ENCODE data around the gene COG5. TPM values are rescaled to one million over a fixed set of nuclear protein-coding genes. Genes with fewer than 3 reads are reported as not detected.

The COG5 gene
- total RNA-seq, 1 donor from 2014 or later = 49.1 TPM

DNA sequence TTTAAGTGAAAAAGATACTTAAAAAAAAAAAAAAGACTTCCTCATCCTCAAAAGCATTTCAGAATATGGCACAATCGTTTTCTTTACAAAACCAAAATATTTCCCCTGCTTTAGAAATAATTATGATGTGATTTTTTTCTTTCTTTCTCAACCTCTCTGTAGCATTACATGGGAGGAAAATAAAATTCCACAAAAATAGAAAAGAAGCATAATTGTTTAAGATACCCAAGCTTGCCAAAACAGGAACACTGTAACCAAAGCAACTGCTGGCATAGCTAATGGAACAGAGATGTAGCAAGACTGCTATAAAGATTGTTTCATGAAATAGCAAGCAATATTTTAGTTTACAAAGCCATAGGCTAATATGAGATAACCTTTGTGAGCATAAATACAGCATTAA lies 169.4 kb downstream of the COG5 start:
- intact Hi-C loops (cut with DNase I) = no loop called here
- ATAC-seq = no peak
- TF ChIP-seq, protein P1, sequence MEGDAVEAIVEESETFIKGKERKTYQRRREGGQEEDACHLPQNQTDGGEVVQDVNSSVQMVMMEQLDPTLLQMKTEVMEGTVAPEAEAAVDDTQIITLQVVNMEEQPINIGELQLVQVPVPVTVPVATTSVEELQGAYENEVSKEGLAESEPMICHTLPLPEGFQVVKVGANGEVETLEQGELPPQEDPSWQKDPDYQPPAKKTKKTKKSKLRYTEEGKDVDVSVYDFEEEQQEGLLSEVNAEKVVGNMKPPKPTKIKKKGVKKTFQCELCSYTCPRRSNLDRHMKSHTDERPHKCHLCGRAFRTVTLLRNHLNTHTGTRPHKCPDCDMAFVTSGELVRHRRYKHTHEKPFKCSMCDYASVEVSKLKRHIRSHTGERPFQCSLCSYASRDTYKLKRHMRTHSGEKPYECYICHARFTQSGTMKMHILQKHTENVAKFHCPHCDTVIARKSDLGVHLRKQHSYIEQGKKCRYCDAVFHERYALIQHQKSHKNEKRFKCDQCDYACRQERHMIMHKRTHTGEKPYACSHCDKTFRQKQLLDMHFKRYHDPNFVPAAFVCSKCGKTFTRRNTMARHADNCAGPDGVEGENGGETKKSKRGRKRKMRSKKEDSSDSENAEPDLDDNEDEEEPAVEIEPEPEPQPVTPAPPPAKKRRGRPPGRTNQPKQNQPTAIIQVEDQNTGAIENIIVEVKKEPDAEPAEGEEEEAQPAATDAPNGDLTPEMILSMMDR (IDR thresholded peaks at IDR 0.05) = no peak

DNA sequence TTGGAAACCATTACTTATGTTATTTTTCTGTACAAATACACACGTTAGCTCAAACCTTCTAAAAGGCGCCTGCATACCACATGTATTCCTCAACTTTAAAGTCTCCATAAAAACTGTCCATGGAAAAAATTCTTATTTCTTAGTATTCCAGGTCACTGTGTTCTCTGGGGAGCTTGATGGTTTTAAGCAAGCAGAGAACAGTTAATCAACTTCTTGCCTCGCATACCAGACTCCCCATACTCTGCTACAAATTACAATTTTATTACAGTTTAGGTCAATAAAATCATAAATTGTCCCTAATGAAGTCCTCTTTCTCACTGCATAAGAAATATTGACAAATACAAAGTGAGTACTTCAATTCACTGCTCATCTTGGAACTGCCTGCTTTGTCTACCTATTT lies 170.9 kb downstream of the COG5 start:
- H3K36me3 ChIP-seq = no peaks in the 10 kb centered on the region
- TF ChIP-seq, protein P1 (IDR thresholded peaks at IDR 0.05) = no peak
- DNase-seq (no peak), ATAC-seq (no peak)
- H3K9me3 ChIP-seq = no peaks in the 10 kb centered on the region
- intact Hi-C loops (cut with DNase I) = no loop called here
- H3K4me1 ChIP-seq = peaks cover 1% of the 10 kb centered on the region
- H3K27me3 ChIP-seq (ENCODE audit: low read depth) = no peaks in the 10 kb centered on the region
- H3K4me3 ChIP-seq = no peak overlapping the region
- no peak overlapping the region for H3K27ac ChIP-seq

More for the DNA sequence above, 169.4 kb downstream of the COG5 start:
- H3K27ac ChIP-seq = no peak overlapping the region
- no peaks in the 10 kb centered on the region for H3K4me1 ChIP-seq
- H3K36me3 ChIP-seq = no peaks in the 10 kb centered on the region
- no peak overlapping the region for H3K4me3 ChIP-seq
- no peaks in the 10 kb centered on the region for H3K9me3 ChIP-seq
- no peaks in the 10 kb centered on the region for H3K27me3 ChIP-seq (ENCODE audit: low read depth)
- no peak for DNase-seq

DNA sequence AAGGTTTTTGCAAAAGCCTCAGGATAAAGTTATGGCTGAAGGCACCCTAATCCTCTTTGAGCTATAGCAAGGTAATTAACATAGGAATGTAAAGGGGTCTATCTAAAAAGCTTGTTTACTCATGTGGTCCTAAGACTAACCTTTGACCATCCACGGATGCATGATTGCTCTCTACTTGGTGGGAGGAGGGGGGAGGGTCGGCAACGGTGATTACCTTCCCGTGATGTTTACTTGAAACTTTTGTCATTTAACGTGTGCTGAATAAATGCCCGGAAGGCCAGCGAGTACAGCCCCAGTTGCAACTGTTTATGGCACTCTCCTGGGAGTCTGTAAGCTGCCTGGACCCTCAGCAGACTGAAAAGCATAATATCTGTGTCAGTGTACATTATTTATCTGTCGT lies 172.8 kb downstream of the COG5 start:
- ATAC-seq = no peak
- Histone ChIP-seq H3K4me3 (no peak overlapping the region), H3K36me3 (no peaks in the 10 kb centered on the region), H3K27me3 (ENCODE audit: low read depth) (no peaks in the 10 kb centered on the region), H3K4me1 (peaks cover 14% of the 10 kb centered on the region), H3K9me3 (no peaks in the 10 kb centered on the region), H3K27ac (no peak overlapping the region)
- TF ChIP-seq, protein P1 (IDR thresholded peaks at IDR 0.05) = no peak
- intact Hi-C loops (cut with DNase I) = no loop called here
- no peak for DNase-seq

DNA sequence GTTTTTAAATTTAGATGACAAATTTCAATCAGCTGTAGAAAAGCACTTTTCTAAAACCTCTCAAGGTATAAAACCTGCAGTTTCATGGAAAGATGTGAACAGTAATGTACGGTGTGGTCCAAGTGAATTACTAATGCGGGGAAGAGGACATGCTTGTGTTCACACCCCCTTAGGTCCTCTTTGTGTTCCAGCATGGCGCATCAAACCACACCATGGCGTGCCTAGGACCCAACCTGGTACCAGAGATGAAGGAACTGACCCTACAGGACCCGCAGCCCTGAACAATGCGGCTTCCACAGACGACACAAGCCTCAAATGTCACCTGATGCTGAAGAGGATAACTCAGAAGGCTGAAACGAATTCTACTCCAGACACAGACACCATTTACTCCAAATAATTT lies 175.1 kb downstream of the COG5 start:
- Histone ChIP-seq H3K36me3 (no peaks in the 10 kb centered on the region), H3K4me3 (no peak overlapping the region), H3K9me3 (no peaks in the 10 kb centered on the region), H3K27me3 (ENCODE audit: low read depth) (no peaks in the 10 kb centered on the region), H3K4me1 (peaks cover 14% of the 10 kb centered on the region), H3K27ac (no peak overlapping the region)
- DNase-seq (no peak), ATAC-seq (no peak)
- intact Hi-C loops (cut with DNase I) = no loop called here
- TF ChIP-seq, protein P1 (IDR thresholded peaks at IDR 0.05) = no peak

DNA sequence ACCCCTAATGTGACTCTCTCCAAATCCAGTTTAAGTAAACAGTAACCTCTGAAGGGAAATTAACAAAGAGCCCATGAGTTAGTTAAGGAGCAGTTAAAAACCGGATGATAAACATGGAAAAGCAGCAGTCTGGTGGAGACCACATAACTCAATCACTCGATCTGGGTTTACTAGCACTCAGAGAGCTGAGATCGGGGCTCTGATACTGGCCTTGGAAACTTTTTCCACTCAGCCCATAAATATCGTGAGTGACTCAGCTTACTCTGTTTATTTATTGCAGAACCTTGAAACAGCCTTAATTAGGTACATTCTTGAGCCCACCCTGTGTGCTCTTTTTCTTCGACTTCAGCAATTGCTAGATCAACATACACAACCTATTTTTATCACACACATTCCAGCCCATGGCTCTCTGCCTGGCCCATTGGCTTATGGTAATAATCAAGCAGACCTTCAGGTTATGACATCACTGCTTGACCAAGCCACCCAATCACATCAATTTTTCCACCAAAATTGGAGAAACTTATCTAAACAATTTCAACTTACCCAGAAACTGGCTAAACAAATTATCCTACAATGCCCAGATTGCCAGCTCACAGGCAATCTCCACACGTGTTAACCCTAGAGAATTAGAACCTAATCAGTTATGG lies 176.0 kb downstream of the COG5 start:
- TF ChIP-seq, protein P1 (IDR thresholded peaks at IDR 0.05) = no peak
- no peaks in the 10 kb centered on the region for H3K9me3 ChIP-seq
- ATAC-seq (no peak), DNase-seq (no peak)
- no peak overlapping the region for H3K27ac ChIP-seq
- H3K4me3 ChIP-seq = no peak overlapping the region
- H3K27me3 ChIP-seq (ENCODE audit: low read depth) = no peaks in the 10 kb centered on the region
- intact Hi-C loops (cut with DNase I) = no loop called here
- peaks cover 14% of the 10 kb centered on the region for H3K4me1 ChIP-seq
- H3K36me3 ChIP-seq = no peaks in the 10 kb centered on the region
